ENCODE measurements around the gene TRMO.

TRMO gene

GRCh38 chr9:97868859-97869258 lies 53.4 kb downstream of the TRMO start (continued):
- TF ChIP-seq ZBTB20 (tag by site-specific recombination; IDR thresholded peaks at IDR 0.05) (no peak), ZNF830 (tag by site-specific recombination; IDR thresholded peaks at IDR 0.05; ENCODE audit: low read depth) (no peak)

- TF ChIP-seq GLIS1 (tag by site-specific recombination; IDR thresholded peaks at IDR 0.05) (no peak), ZNF76 (tag by site-specific recombination; IDR thresholded peaks at IDR 0.05; ENCODE audit: borderline replicate concordance, low read depth) (no peak), TRIM28 (IDR thresholded peaks at IDR 0.05; ENCODE audit: borderline replicate concordance, low read length) (no peak), MZF1 (tag by site-specific recombination; IDR thresholded peaks at IDR 0.05; ENCODE audit: borderline replicate concordance) (no peak), HOXA7 (CRISPR knock-in tag; IDR thresholded peaks at IDR 0.05; ENCODE audit: borderline replicate concordance) (no peak), ZBTB6 (tag by site-specific recombination; IDR thresholded peaks at IDR 0.05) (no peak)
- Histone ChIP-seq H3K4me3 (ENCODE audit: low read depth, low read length) (no peak overlapping the region), H3K36me3 (ENCODE audit: control insufficient read depth in 2 of 2, insufficient read depth in 1 of 2, low read length in 2 of 2) (no peaks in the 10 kb centered on the region), H3K9me3 (ENCODE audit: control insufficient read depth, insufficient read depth, low read depth, low read length) (no peaks in the 10 kb centered on the region), H3K27ac (ENCODE audit: extremely low read depth, low read depth, low read length) (no peak overlapping the region), H3K4me1 (ENCODE audit: control insufficient read depth, insufficient read depth, low read length) (no peaks in the 10 kb centered on the region)
- CTCF ChIA-PET, result interaction anchor here (0.6 kb wide), 2 partner anchors 19 to 39 kb away, joined by 4 to 5 read pairs; no protein-coding TSS in a partner anchor
- POLR2A ChIA-PET, result no interaction called here
Measured at GRCh38 chr9:97866848-97867247, 55.5 kb downstream of the TRMO start.

- ChIA-PET POLR2A (interaction anchor here (0.5 kb wide), 1 partner anchor 85 kb away, joined by 5 read pairs; no protein-coding TSS in a partner anchor), CTCF (interaction anchor here (0.6 kb wide), 1 partner anchor 40 kb away, joined by 5 read pairs; no protein-coding TSS in a partner anchor)
- no peaks in the 10 kb centered on the region for H3K4me1 ChIP-seq (ENCODE audit: control insufficient read depth, insufficient read depth, low read length)
- no peaks in the 10 kb centered on the region for H3K36me3 ChIP-seq (ENCODE audit: control insufficient read depth in 2 of 2, insufficient read depth in 1 of 2, low read length in 2 of 2)
- H3K9me3 ChIP-seq (ENCODE audit: control insufficient read depth, insufficient read depth, low read depth, low read length), result no peaks in the 10 kb centered on the region
- no peak overlapping the region for H3K4me3 ChIP-seq (ENCODE audit: low read depth, low read length)
- TF ChIP-seq ZNF221 (tag by site-specific recombination; IDR thresholded peaks at IDR 0.05; ENCODE audit: borderline replicate concordance) (no peak), SETDB1 (IDR thresholded peaks at IDR 0.05; ENCODE audit: insufficient read length, low read length) (peak; percentile 44), ZNF404 (tag by site-specific recombination; IDR thresholded peaks at IDR 0.05) (no peak), SP2 (tag by site-specific recombination; IDR thresholded peaks at IDR 0.05) (no peak), ZNF776 (tag by site-specific recombination; IDR thresholded peaks at IDR 0.05; ENCODE audit: borderline replicate concordance) (no peak)
- H3K27ac ChIP-seq (ENCODE audit: extremely low read depth, low read depth, low read length), result no peak overlapping the region
Measured at GRCh38 chr9:97866300-97866699, 56.0 kb downstream of the TRMO start.

GRCh38 chr9:97864396-97864795 lies 57.9 kb downstream of the TRMO start:
- TF ChIP-seq ZBTB44 (tag by site-specific recombination; IDR thresholded peaks at IDR 0.05) (no peak), ZNF830 (tag by site-specific recombination; IDR thresholded peaks at IDR 0.05; ENCODE audit: low read depth) (no peak)
- Histone ChIP-seq H3K36me3 (ENCODE audit: control insufficient read depth in 2 of 2, insufficient read depth in 1 of 2, low read length in 2 of 2) (no peaks in the 10 kb centered on the region), H3K4me3 (ENCODE audit: low read depth, low read length) (no peak overlapping the region), H3K27ac (ENCODE audit: extremely low read depth, low read depth, low read length) (no peak overlapping the region), H3K9me3 (ENCODE audit: control insufficient read depth, insufficient read depth, low read depth, low read length) (no peaks in the 10 kb centered on the region), H3K4me1 (ENCODE audit: control insufficient read depth, insufficient read depth, low read length) (no peaks in the 10 kb centered on the region)
- ChIA-PET POLR2A (no interaction called here), CTCF (interaction anchor here (1.6 to 2.5 kb wide), 2 partner anchors 26 kb away, joined by 7 to 9 read pairs; no protein-coding TSS in a partner anchor)

GRCh38 chr9:97863314-97863713 lies 59.0 kb downstream of the TRMO start:
- TF ChIP-seq WT1 (tag by site-specific recombination; IDR thresholded peaks at IDR 0.05), result no peak
- TF ChIP-seq TRIM28 (IDR thresholded peaks at IDR 0.05; ENCODE audit: borderline replicate concordance, low read length), result no peak
- TF ChIP-seq ZSCAN4 (tag by site-specific recombination; IDR thresholded peaks at IDR 0.05), result no peak
- no peak for TF ChIP-seq ZNF214 (tag by site-specific recombination; IDR thresholded peaks at IDR 0.05; ENCODE audit: borderline replicate concordance)
- H3K27ac ChIP-seq (ENCODE audit: extremely low read depth, low read depth, low read length), result no peak overlapping the region
- CTCF ChIA-PET, result interaction anchor here (0.8 to 2.5 kb wide), 2 partner anchors 9 to 27 kb away, joined by 4 to 9 read pairs; no protein-coding TSS in a partner anchor
- H3K9me3 ChIP-seq (ENCODE audit: control insufficient read depth, insufficient read depth, low read depth, low read length), result no peaks in the 10 kb centered on the region
- no peaks in the 10 kb centered on the region for H3K4me1 ChIP-seq (ENCODE audit: control insufficient read depth, insufficient read depth, low read length)
- POLR2A ChIA-PET, result interaction anchor here (1.2 kb wide), 1 partner anchor 10 kb away, joined by 6 read pairs; no protein-coding TSS in a partner anchor
- H3K4me3 ChIP-seq (ENCODE audit: low read depth, low read length), result no peak overlapping the region
- H3K36me3 ChIP-seq (ENCODE audit: control insufficient read depth in 2 of 2, insufficient read depth in 1 of 2, low read length in 2 of 2), result no peaks in the 10 kb centered on the region

Measured in HEK293 (cell line).